GM10266 (cell line): ENCODE results near the gene ACBD3.
"Not testable (repeated sequence)": the region's sequence is repeated elsewhere in the genome, so short reads cannot be mapped to it uniquely, and the experiment has no call there.

Experiments used
- DNase-seq: peaks from one replicate; pipeline ENCODE4 v3.0.0; 2012; ENCODE audit errors: extremely low spot score
- TF ChIP-seq, protein P1 (sequence below): IDR thresholded peaks from 2 replicates; pipeline ENCODE4 v1.5.1; 2012; ENCODE audit warnings: mild to moderate bottlenecking, low read depth; ENCODE audit not compliant: control insufficient read depth, insufficient read depth; ENCODE audit errors: missing control alignments

The ACBD3 gene

DNA sequence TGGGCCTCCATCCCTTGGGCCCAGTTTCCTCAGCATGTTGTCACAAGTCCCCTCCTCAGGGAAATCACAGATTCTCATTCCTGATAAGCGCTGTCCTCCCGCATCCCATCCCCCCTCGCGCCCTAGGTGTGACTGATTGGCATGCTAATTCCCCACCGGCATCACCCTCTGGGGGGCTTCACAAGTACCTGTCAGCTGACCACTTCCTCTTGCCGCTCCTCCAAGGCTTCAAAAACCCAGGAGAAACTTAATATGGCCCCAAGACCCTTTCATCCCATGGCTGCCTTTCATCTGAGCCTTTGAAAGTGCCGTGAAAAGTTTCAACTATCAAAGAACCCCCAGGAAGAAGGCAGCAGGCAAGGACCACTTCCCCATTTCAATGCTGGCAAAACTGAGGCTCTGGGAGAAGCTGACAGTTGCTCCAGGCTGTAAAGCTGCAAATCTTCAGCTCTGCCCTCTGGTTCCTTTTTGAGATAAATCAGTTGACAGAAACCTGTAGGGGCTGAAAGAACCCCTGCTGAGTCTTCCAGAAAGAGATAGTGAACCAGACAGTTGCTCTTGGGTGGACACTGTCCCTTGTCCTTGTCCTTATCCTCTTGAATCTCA, 24.1 kb upstream of the ACBD3 start:
- no peak for DNase-seq
- TF ChIP-seq, protein P1, sequence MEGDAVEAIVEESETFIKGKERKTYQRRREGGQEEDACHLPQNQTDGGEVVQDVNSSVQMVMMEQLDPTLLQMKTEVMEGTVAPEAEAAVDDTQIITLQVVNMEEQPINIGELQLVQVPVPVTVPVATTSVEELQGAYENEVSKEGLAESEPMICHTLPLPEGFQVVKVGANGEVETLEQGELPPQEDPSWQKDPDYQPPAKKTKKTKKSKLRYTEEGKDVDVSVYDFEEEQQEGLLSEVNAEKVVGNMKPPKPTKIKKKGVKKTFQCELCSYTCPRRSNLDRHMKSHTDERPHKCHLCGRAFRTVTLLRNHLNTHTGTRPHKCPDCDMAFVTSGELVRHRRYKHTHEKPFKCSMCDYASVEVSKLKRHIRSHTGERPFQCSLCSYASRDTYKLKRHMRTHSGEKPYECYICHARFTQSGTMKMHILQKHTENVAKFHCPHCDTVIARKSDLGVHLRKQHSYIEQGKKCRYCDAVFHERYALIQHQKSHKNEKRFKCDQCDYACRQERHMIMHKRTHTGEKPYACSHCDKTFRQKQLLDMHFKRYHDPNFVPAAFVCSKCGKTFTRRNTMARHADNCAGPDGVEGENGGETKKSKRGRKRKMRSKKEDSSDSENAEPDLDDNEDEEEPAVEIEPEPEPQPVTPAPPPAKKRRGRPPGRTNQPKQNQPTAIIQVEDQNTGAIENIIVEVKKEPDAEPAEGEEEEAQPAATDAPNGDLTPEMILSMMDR = no peak

DNA sequence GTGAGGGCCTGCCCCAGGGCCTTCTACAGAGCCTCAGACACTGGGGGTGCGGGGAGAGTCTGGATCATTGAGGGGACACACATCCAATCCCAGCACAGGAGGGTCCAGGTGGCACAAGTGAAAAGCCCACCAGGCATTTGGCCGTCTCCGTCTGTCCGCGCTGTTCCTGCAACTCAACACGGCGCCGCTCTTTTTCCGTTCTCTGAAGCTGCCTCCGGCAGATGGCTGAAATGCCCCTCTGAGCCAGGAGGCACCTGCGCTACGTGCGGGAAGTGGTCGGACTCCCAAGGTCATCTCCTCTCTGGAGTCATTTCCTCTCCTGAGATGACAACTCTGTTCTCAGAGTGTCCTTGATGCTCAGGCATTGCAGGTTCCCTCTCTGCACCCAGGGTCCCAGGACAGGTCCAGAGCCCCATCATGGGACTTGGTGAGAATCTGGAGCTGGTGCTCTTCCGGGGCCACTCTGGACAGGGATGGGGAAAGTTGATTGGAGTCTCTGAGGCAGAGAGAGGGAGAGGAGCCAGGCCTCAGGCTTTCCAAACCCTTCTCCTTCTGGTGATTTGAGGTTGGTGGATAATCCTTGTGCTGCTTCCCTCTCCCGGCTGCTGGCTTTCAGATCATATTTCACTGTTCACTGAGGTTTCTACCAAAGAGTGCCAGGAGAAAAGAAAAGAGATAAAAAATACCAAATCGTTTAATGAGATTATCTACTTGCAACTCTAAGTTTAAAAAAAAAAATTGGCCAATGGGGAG, 22.9 kb upstream of the ACBD3 start:
- DNase-seq = no peak
- TF ChIP-seq, protein P1 = no peak

DNA sequence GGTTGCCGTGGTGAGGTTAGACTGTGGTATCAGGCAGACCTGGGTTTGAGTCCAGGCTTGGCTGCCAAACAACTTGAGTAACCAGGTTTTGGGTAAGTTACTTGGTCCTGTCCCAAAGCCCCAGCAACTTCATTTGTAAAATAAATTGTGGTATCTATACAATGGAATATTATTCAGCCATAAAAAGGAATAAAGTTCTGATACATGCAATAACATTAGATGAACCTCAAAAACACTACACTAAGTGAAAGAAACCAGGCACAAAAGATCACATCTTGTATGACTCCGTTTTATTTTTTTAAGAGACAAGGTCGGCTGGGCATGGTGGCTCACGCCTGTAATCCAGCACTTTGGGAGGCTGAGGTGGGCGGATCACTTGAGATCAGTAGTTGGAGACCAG, 20.5 kb upstream of the ACBD3 start:
- TF ChIP-seq, protein P1 = no peak

DNA sequence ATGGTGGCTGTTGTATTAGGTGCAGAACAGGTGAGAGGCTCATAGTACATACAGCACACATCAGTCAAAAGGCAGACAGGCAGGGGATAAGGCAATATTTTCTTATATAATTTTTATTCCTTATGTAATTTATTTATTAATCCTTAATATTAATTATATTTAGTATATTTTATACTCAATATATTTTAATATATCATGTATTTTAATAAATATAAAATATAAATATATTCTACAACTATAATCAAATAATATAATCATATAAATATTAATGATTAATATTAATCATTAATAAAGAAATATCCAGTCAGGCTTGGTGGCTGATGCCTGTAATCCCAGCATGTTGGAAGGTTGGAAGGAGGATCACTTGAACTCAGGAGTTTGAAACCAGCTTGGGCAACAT, 17.7 kb upstream of the ACBD3 start:
- TF ChIP-seq, protein P1 = no peak
- no peak for DNase-seq

More for the DNA sequence above, 20.5 kb upstream of the ACBD3 start:
- DNase-seq = no peak

DNA sequence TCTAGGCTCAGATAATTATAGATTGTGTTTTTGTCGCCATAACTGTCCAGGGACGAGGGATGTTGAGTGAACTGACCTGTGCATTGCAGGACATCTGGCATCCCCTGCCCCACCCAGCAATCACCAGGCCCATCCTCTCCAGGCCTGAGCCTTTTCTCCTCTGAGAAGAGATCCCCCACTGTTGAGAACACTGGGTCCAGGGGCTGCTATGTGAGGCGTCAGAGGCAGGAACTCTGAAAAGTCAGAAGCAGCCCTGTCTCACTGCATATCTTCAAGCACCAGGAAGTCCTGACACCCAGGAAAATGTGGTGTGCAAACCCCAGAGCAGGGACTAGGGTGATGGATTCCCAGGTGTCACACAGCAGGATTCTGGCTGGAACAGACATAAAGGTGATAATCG, 17.1 kb upstream of the ACBD3 start:
- DNase-seq = no peak

DNA sequence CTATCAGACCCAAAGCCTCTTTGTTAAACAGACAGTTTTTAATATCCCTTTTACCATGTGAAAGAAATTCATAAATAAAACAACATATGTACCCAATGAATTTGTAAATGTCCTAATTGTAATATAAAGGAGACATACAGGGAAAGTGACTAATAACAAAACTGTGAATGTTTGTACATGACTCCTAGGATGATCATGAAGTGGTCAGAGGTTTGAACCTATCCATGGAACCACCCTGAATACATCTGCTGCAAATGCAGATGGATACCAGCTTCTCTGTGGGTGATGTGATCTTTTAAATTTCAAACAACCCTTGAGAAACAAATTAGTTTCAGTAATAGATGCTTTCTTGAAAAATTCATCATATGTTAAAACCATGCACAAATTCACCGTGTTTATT, 16.7 kb upstream of the ACBD3 start:
- DNase-seq = no peak
- TF ChIP-seq, protein P1 = no peak

More for the DNA sequence above, 17.1 kb upstream of the ACBD3 start:
- TF ChIP-seq, protein P1 = no peak

DNA sequence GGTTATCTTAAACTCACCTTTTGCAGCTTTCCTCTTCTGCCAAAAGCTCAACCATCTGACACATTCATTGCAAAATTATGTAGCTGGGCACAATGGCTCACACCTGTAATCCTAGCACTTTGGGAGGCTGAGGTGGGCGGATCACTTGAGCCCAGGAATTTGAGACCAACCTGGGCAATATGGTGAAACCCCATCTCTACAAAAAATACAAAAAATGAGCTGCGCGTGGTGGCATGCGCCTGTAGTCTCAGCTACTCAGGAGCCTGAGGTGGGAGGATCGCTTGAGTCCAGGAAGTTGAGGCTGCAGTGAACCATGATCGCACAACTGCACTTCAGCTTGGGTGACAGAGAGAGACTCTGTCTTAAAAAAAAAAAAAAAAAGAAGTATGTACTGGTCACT, 16.1 kb upstream of the ACBD3 start:
- not testable (repeated sequence) for DNase-seq
